NCI-H510A treated with DMSO at 0.1 percent for 48 hours (cell line): ENCODE data around the gene ZCCHC14.

Source experiments
- DNase-seq: peaks from one replicate; lab custom pipeline; 2025; lab: John Stamatoyannopoulos, UW

Gene ZCCHC14

DNA sequence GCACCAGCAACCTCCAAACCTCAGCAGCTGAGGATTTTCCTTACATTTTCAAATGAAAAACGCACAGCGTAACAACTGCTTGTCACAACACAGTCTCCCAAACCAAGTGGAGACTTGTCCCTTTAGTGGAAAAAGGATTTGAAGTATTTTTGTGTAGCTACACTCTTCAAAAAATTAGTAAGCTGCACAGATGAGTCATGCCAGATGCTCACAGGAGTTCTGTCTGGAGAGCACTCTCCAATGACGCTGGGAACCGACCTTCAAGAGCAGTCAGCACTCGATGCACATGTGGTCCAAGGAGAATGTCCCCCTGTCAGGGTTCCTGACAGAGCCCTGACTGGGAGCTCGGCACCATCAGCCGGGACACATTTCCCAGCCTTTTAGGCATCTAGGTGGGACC is 60.9 kb downstream of the ZCCHC14 start:
- no peak for DNase-seq

GRCh38 chr16:87426423-87427215 is 66.2 kb downstream of the ZCCHC14 start:
- DNase-seq = no peak

DNA sequence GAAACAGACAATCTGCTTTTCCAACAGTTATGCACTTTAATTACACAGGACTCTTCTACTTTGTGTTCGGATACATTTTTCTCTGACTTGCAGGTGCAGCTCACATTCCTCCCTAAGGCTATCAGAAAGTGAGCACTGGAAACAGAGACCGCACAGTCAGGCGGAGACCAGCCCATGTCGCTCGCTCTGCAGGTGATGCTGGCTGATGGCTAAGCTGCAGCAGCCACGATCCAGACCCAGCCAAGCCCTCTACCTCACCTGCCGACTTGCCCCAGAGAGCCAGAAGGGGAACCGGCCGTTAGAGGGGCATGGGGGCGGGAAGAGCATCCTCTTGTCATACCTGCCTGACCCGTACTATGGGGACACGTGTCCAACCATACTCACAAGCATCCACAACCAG is 66.9 kb downstream of the ZCCHC14 start:
- DNase-seq = no peak

GRCh38 chr16:87424266-87424665 is 68.6 kb downstream of the ZCCHC14 start:
- DNase-seq = no peak

- DNase-seq = no peak
These were observed 69.4 kb downstream of the ZCCHC14 start for GRCh38 chr16:87423429-87423828.

GRCh38 chr16:87422106-87422505 is 70.7 kb downstream of the ZCCHC14 start:
- no peak for DNase-seq

- no peak for DNase-seq
These were observed 71.6 kb downstream of the ZCCHC14 start for GRCh38 chr16:87421003-87421912.

DNA sequence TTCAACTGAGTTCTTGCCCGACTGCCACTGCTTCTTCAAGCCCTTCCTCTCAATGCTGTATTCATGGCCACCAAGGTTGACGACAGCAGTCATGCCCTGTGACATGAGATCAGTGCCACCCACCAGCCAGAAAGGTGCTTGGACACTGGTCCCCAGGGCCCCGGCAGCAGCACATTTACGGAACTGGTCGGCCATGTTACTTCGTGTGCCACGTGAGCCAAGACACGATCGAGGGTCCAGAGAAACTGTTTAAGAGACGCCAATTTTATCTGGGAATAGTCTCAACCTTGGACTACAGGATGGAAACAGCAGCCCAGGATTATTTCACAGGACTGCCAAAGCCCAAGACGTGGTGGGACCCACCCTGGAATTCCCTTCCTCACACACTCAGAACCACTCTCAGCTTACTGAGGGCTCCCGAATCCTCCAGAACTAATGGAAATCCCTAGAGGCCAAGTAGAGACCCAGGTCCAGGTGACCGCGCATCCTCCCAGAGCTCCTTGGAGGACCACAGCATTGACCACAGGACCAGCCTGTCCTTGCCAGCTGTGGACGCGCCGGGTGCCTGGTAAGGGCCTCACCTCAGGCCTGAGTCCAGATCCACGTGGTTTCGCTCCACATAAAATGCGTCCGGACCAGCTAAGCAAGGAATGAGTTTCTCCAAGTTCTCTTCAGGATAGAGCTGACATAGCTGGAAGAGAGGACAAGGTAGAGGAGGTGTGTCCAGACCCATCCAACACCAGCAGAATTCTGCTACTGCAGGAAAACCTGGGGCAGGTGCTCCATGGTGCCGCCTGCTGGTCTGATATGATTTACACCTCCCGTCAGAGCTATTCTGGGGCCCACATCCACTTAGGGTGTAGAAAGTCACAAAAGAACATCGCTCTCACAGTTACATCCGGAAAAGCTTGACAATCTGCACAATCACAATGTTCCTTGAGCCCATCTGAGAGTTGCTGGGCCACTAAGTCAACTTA is 72.5 kb downstream of the ZCCHC14 start:
- DNase-seq = no peak

GRCh38 chr16:87418644-87419043 is 74.2 kb downstream of the ZCCHC14 start:
- DNase-seq = no peak

DNA sequence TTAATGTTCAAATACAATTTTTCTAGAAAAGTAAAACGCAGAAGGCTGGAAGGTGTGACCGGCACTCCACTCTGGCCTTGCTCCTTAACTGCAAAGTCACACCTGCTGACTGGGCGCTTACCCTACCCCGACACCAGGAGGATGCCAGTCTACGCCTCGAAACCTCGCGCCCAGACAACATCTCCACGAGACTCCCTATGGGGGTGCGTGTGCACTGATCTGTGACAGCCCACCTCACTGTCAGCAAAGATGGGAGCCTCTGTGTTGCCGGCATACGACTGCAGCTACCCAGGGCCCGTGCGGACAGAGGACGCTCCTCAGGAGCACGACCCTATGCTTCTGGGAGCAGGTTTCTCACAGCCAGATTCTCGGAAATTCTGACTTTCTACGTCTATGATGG is 74.6 kb downstream of the ZCCHC14 start:
- DNase-seq = no peak

GRCh38 chr16:87417528-87417910 is 75.3 kb downstream of the ZCCHC14 start:
- DNase-seq = no peak

- no peak for DNase-seq
These were observed 75.8 kb downstream of the ZCCHC14 start for GRCh38 chr16:87416826-87417527.

DNA sequence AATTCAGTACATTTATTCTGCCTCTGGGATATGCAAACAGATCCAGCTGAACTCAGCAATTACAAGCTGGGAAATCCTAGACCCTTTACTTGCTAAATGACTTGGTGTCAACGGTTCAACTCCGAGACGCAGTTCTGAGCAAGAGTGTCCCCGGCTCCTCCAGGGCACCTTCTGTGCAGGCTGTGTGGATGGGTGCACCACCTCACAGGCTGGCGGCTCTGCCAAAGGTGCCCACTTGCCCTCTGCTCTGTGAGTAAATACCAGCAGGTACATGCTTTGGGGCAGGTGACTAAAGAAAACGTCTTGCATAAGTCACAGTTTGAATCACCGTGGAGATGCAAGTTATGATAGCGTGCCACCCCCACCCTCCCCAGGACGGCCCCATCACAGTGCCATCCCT is 77.4 kb downstream of the ZCCHC14 start:
- DNase-seq = no peak

GRCh38 chr16:87414251-87414680 is 78.6 kb downstream of the ZCCHC14 start:
- DNase-seq = no peak

DNA sequence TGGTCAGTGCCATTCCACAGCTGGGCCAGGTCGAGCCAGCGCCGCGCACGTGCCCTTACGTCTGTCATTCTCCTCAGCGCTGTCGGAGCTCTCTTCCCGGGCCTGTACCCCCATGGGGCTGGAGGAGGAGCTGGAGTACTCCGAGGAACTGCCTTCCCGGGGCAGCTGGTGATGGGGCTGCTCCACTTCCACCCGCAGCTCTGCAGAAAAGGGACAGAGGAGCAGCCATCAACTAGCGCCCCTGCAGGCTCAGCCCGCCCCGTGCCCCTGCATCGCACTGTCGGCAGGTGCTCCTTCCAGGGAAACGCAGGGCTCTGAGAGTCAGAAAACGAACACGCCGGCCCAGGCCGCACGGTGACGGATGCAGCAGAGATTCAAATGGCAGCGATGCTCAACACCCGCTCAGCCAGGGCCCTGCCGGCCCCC is 79.8 kb downstream of the ZCCHC14 start:
- DNase-seq = no peak

GRCh38 chr16:87412371-87412995 is 80.3 kb downstream of the ZCCHC14 start:
- no peak for DNase-seq

- DNase-seq = no peak
These were observed 81.2 kb downstream of the ZCCHC14 start for GRCh38 chr16:87411375-87412271.

GRCh38 chr16:87410968-87411367 is 81.9 kb downstream of the ZCCHC14 start:
- no peak for DNase-seq

- no peak for DNase-seq
These were observed 82.3 kb downstream of the ZCCHC14 start for GRCh38 chr16:87410530-87410929.

DNA sequence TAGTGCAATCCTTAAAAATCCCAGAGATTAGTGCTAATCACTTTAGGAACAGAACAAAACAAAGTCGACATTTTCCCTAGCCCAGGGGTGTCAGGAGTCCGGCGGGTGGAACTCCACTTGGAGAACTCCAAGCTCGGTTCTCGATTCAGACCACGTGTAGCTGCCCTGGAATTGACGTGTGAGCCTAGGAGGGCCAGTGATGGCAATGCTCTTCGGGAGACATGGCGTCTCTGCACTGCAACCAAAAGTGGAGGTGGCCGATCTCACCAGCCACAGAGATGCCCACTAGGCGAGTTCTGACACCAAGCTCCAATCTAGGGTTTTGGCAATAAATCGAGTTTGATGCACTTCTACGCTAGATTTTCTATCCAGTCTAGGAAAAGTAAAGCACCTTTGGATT is 83.0 kb downstream of the ZCCHC14 start:
- DNase-seq = no peak
